Measurements from ENCODE around the gene EPAS1. TPM values are rescaled to one million over a fixed set of nuclear protein-coding genes. Genes with fewer than 3 reads are reported as not detected.

The EPAS1 gene
- total RNA-seq, 3 donors from 2014 or later: 92.5 to 274 (median 229) TPM

DNA sequence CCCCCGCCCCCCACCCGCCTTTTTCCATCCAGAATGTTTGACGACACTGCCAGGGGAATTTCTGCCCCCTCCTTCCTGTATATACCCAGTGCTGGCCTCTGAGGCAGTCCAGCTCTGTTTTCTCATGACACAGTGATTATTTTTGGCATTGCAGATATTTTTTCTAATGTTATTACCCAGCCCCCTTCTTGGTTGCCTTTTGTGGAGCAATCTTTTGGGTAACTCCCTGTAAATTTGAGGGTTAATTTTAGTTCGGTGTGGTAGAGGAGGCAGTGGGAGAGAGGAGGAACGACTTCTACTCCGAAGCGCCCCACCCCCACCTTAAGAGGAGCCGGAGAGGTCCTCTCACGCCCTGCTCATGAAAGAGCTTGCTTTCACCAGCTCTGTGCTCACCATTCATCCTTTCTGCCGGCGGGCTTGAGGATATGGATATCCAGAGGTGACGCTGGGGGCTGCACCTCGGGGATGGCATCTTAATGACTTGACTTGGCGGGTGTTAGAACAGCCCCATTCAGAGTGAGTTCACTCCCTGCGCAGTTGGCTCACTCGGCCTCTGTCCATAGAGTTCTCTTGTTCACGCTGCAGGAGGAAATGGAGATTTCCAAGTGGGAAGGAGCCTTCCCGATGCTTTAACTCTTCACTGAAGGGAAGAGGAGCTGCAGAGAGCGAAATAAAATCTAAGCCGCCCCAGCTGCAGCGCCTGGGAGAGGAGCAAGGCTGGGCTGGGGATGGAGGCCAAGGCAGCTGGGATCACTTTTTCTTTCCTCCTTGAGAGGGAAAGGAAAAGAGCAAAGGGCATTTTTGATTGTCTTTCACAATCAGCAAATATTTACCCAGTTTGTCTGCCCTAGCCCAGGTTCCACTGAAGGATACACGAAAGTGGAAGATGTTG is 38.4 kb downstream of the EPAS1 start:
- Histone ChIP-seq H3K4me3 (peak overlapping the region; percentile 23 to 57 (median 32)), H3K36me3 (no peaks in the 10 kb centered on the region), H3K27ac (peak overlapping the region; percentile 71 to 92), H3K9me3 (no peaks in the 10 kb centered on the region), H3K27me3 (no peaks in the 10 kb centered on the region), H3K4me1 (peaks cover 15 to 56% of the 10 kb centered on the region in 2 donors)
- TF ChIP-seq, protein P1, sequence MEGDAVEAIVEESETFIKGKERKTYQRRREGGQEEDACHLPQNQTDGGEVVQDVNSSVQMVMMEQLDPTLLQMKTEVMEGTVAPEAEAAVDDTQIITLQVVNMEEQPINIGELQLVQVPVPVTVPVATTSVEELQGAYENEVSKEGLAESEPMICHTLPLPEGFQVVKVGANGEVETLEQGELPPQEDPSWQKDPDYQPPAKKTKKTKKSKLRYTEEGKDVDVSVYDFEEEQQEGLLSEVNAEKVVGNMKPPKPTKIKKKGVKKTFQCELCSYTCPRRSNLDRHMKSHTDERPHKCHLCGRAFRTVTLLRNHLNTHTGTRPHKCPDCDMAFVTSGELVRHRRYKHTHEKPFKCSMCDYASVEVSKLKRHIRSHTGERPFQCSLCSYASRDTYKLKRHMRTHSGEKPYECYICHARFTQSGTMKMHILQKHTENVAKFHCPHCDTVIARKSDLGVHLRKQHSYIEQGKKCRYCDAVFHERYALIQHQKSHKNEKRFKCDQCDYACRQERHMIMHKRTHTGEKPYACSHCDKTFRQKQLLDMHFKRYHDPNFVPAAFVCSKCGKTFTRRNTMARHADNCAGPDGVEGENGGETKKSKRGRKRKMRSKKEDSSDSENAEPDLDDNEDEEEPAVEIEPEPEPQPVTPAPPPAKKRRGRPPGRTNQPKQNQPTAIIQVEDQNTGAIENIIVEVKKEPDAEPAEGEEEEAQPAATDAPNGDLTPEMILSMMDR (IDR thresholded peaks at IDR 0.05): peak in 1 of 3 donors; percentile 9
- no peak for TF ChIP-seq POLR2AphosphoS5 (IDR thresholded peaks at IDR 0.05)
- TF ChIP-seq POLR2A (IDR thresholded peaks at IDR 0.05): no peak
- DNase-seq (ENCODE audit: low spot score in 2 of 2): no peak
- intact Hi-C loops (cut with DNase I; ENCODE audit: low total_unique reads): no loop called here

DNA sequence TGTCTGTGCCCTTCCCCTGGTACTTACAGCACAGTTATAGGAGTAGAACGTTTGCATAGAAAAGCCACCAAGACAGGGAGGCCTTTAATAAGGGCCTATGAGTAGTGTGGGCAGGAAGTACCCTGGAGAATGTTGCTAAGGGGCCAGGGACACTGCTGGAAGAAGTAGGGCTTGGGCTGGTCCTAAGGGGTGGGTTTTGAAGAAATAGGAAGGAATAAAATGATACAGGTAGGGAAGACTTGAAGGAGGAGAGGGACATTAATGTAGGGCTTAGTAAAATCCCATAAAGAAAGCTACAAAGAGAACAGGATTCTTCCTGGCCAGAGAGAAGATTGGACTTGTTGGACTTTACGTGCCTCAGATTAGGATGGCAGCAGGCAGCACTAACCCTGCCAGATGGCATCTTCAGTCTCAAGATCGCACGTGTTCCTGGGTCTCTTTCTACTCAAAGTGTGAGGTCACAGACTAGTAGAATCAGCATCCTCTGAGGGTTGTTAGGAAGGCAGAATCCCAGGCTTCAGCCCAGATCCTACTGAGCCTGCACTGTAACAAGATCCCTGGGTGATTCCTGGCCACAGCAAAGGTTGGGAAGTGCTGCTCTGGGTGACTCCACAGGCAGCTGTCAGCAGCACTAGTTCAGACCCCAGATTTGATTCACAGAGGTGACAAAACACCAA is 39.2 kb downstream of the EPAS1 start:
- Histone ChIP-seq H3K4me1 (peaks cover 15 to 50% of the 10 kb centered on the region in 2 donors), H3K27ac (peak overlapping the region; percentile 71 to 92), H3K27me3 (no peaks in the 10 kb centered on the region), H3K36me3 (no peaks in the 10 kb centered on the region), H3K9me3 (no peaks in the 10 kb centered on the region), H3K4me3 (peak overlapping the region in 2 of 3 donors; percentile 32 to 57)
- no peak for TF ChIP-seq POLR2A (IDR thresholded peaks at IDR 0.05)
- peak in 1 of 3 donors; percentile 5 for TF ChIP-seq POLR2AphosphoS5 (IDR thresholded peaks at IDR 0.05)
- no peak for DNase-seq (ENCODE audit: low spot score in 2 of 2)
- intact Hi-C loops (cut with DNase I; ENCODE audit: low total_unique reads): no loop called here

DNA sequence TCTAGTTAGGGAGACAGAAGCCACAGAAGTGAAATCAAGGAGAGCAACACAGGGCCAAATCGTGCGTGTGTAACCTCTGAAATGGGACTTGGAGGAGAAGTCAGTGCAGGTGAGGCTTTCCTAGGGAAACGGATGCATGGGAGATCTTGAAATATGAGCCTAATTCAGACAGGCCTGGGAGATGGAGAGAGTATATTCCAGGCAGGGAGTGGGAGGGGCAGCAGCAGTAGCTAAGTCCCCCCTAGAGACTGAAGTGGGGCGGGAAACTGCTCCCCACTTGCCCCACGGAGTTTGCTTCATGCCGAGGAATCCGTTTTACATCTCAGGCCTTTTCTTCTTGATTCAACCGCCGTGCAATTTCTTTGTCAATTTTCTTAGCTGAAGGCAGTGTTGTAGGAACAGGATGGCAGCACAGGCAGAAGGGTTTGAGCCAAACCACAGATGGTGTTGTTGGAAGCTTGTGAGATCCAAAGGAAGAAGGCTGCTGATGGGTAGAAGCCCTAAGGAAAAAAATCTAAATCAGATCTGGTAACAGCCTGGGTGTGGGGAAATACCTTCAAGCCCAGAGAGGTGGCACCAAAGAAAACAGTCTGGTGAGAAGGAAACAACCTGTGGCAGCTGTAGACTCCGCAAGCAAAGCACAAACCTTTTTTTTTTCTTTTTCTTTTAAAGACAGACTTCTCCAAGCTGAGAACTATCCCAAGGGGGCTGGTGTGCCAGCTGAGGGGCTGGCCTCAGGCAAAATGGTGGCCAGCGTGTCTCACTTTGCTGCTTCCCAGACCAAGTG is 40.2 kb downstream of the EPAS1 start:
- Histone ChIP-seq H3K27me3 (no peaks in the 10 kb centered on the region), H3K36me3 (no peaks in the 10 kb centered on the region), H3K9me3 (no peaks in the 10 kb centered on the region), H3K4me3 (no peak overlapping the region), H3K27ac (peak overlapping the region; percentile 71 to 92), H3K4me1 (peaks cover 9 to 41% of the 10 kb centered on the region in 2 donors)
- TF ChIP-seq, protein P1 (IDR thresholded peaks at IDR 0.05): peak in 1 of 3 donors; percentile 15
- TF ChIP-seq POLR2AphosphoS5 (IDR thresholded peaks at IDR 0.05): no peak
- DNase-seq (ENCODE audit: low spot score in 2 of 2): peak in 1 of 2 donors; percentile 66
- intact Hi-C loops (cut with DNase I; ENCODE audit: low total_unique reads): no loop called here

DNA sequence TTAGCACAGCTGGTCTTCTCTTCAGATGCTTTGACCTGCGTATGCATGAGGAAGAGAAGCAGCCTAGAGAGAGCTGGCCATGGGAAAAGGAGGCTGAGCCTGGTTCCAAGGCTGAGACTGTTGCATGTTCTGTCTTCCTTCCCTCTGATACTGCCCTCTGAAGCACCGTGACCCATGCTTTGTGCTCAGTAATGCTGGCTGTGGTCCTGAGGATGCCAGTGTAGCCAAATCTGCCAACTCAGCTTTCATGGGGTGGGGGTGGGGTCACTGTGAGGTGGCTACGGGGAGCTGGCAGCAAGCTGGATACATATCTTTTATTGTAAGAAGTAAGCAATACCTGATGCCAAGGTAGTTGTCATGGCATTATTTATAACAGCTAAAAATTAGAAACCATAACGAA is 41.5 kb downstream of the EPAS1 start:
- no peaks in the 10 kb centered on the region for H3K36me3 ChIP-seq
- H3K9me3 ChIP-seq: no peaks in the 10 kb centered on the region
- peaks cover 4 to 31% of the 10 kb centered on the region in 2 donors for H3K4me1 ChIP-seq
- TF ChIP-seq POLR2A (IDR thresholded peaks at IDR 0.05): no peak
- TF ChIP-seq, protein P1 (IDR thresholded peaks at IDR 0.05): no peak
- TF ChIP-seq POLR2AphosphoS5 (IDR thresholded peaks at IDR 0.05): no peak
- H3K27ac ChIP-seq: peak overlapping the region in 1 of 2 donors; percentile 92
- no peak for DNase-seq (ENCODE audit: low spot score in 2 of 2)
- H3K4me3 ChIP-seq: no peak overlapping the region
- intact Hi-C loops (cut with DNase I; ENCODE audit: low total_unique reads): no loop called here
- no peaks in the 10 kb centered on the region for H3K27me3 ChIP-seq

DNA sequence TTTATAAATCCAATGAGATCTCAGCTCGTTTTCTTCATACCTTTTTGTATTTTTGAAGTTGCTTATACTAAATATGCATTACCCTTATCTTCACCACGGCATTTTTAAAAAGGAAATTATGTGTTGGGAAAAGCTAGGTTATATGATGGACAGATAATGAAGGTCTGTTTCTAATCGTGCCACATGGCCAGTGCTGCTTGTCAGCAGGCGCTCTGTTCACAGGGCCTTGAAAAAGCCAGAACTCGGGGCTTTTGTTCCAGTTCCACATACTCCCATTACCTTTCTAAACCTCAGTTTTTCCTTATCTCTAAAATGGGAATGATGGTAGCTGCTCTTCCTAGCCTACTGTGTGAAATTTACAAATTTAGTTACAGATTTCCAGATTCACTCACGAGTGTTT is 42.0 kb downstream of the EPAS1 start:
- no peak for TF ChIP-seq POLR2A (IDR thresholded peaks at IDR 0.05)
- Histone ChIP-seq H3K27me3 (no peaks in the 10 kb centered on the region), H3K4me1 (peaks cover 4 to 31% of the 10 kb centered on the region in 2 donors), H3K9me3 (no peaks in the 10 kb centered on the region), H3K27ac (peak overlapping the region in 1 of 2 donors; percentile 66), H3K4me3 (no peak overlapping the region), H3K36me3 (no peaks in the 10 kb centered on the region)
- no peak for DNase-seq (ENCODE audit: low spot score in 2 of 2)
- intact Hi-C loops (cut with DNase I; ENCODE audit: low total_unique reads): no loop called here

All from breast epithelium (tissue), 4 donors.